ENCODE measurements around the gene SUGCT. TPM values are rescaled to one million over a fixed set of nuclear protein-coding genes. Genes with fewer than 3 reads are reported as not detected.

Gene SUGCT
- total and polyA plus RNA-seq, 2 of the 8 experiments (the other 6 are each of a cell fraction or from before 2014, with no cell fraction given): 2.8 to 5.4 TPM

DNA sequence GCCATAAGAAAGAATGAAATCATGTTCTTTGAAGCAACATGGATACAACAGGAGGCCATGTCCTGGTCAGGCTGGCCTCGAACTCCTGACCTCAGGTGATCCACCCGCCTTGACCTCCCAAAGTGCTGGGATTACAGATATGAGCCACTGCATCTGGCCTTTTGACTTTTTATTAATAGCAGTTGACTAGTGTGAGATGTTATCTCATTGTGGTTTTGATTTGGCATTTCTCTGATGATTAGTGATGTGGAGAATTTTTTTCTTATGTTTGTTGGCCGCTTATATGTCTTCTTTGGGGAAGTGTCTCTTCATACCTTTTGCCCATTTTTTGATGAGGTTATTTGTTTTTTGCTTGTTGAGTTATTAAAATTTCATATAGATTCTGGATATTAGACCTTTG, 400.9 kb downstream of the SUGCT start:
- Histone ChIP-seq H3K4me1 (replicated peaks in 1 of 4; ENCODE audit: control insufficient read depth in 3 of 4, insufficient read depth in 4 of 4, low read length in 3 of 4) (no peaks in the 10 kb centered on the region), H3K9ac (replicated peaks in 1 of 4; ENCODE audit: extremely low read depth in 1 of 4, low read depth in 3 of 4, low read length in 3 of 4) (no peak overlapping the region), H3K56ac (replicated peaks; ENCODE audit: insufficient read length, low read depth, low read length) (no peak overlapping the region), H3K9me3 (ENCODE audit: insufficient read depth in 2 of 2, low read depth in 1 of 2, low read length in 1 of 2) (no peaks in the 10 kb centered on the region), H3K18ac (ENCODE audit: extremely low read depth, low read length) (no peak overlapping the region), H2AFZ (ENCODE audit: low read length) (no peak overlapping the region), H2BK120ac (replicated peaks; ENCODE audit: low read depth, low read length) (no peak overlapping the region), H2AK5ac (ENCODE audit: low read depth, low read length) (no peak overlapping the region), H2BK5ac (ENCODE audit: low read depth, low read length) (no peak overlapping the region), H3K4me2 (ENCODE audit: insufficient read depth in 1 of 2, low read depth in 2 of 2, low read length in 2 of 2) (no peak overlapping the region), H4K20me1 (replicated peaks in 1 of 2; ENCODE audit: control insufficient read depth in 1 of 2, insufficient read depth in 2 of 2, low read length in 2 of 2) (no peaks in the 10 kb centered on the region), H4K5ac (ENCODE audit: insufficient read length, low read depth, low read length) (no peak overlapping the region), H2BK15ac (ENCODE audit: low read length) (no peak overlapping the region), H2BK12ac (ENCODE audit: low read depth, low read length) (no peak overlapping the region), H3K4me3 (ENCODE audit: extremely low read depth in 1 of 4, insufficient read depth in 2 of 4, low read depth in 3 of 4, low read length in 4 of 4) (no peak overlapping the region), H4K91ac (replicated peaks; ENCODE audit: insufficient read length, low read length) (no peak overlapping the region), H3K79me1 (ENCODE audit: low read depth, low read length) (no peaks in the 10 kb centered on the region), H4K8ac (ENCODE audit: extremely low read depth, insufficient read depth, low read length) (no peak overlapping the region), H3K27ac (ENCODE audit: low read depth, low read length) (no peak overlapping the region), H3K23me2 (ENCODE audit: low read depth, low read length) (no peaks in the 10 kb centered on the region; the same call in 1 of the 2 replicates), H3K23ac (ENCODE audit: insufficient read length) (no peak overlapping the region), H3K4ac (replicated peaks; ENCODE audit: insufficient read length, low read depth, low read length) (no peak overlapping the region), H3K27me3 (replicated peaks in 1 of 4; ENCODE audit: control insufficient read depth in 3 of 4, extremely low read depth in 1 of 4, insufficient read depth in 3 of 4, low read length in 3 of 4) (no peaks in the 10 kb centered on the region), H3K14ac (ENCODE audit: insufficient read length) (no peak overlapping the region), H2BK20ac (ENCODE audit: low read length) (no peak overlapping the region), H3K36me3 (ENCODE audit: control insufficient read depth in 2 of 4, insufficient read depth in 4 of 4, low read length in 3 of 4) (no peaks in the 10 kb centered on the region), H3K79me2 (ENCODE audit: control insufficient read depth in 1 of 2, insufficient read depth in 2 of 2, low read length in 2 of 2) (no peaks in the 10 kb centered on the region)
- ChIA-PET CTCF (ENCODE audit: partially characterized antibody) (no interaction called here), POLR2A (ENCODE audit: partially characterized antibody) (no interaction called here)
- no peak for TF ChIP-seq NANOG (IDR thresholded peaks at IDR 0.05; ENCODE audit: insufficient read depth, low read depth, low read length, poor library complexity, severe bottlenecking)
- TF ChIP-seq KDM1A (IDR thresholded peaks at IDR 0.05; ENCODE audit: borderline replicate concordance, low read length): no peak
- TF ChIP-seq HDAC2 (IDR thresholded peaks at IDR 0.05; ENCODE audit: borderline replicate concordance in 1 of 2, low read depth in 2 of 2, low read length in 2 of 2): no peak
- TF ChIP-seq, protein P1, sequence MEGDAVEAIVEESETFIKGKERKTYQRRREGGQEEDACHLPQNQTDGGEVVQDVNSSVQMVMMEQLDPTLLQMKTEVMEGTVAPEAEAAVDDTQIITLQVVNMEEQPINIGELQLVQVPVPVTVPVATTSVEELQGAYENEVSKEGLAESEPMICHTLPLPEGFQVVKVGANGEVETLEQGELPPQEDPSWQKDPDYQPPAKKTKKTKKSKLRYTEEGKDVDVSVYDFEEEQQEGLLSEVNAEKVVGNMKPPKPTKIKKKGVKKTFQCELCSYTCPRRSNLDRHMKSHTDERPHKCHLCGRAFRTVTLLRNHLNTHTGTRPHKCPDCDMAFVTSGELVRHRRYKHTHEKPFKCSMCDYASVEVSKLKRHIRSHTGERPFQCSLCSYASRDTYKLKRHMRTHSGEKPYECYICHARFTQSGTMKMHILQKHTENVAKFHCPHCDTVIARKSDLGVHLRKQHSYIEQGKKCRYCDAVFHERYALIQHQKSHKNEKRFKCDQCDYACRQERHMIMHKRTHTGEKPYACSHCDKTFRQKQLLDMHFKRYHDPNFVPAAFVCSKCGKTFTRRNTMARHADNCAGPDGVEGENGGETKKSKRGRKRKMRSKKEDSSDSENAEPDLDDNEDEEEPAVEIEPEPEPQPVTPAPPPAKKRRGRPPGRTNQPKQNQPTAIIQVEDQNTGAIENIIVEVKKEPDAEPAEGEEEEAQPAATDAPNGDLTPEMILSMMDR (IDR thresholded peaks at IDR 0.05; ENCODE audit: control extremely low read depth in 1 of 3, insufficient read depth in 1 of 3, low read depth in 1 of 3, low read length in 3 of 3): no peak
- no peak for TF ChIP-seq TEAD4 (IDR thresholded peaks at IDR 0.05; ENCODE audit: low read depth, low read length)
- TF ChIP-seq MAFK (IDR thresholded peaks at IDR 0.05; ENCODE audit: low read depth, low read length): no peak
- no peak for TF ChIP-seq TAF1 (IDR thresholded peaks at IDR 0.05; ENCODE audit: low read depth, low read length)
- no peak for TF ChIP-seq SIN3A (conservative IDR thresholded peaks at IDR 0.05 in 1 of 2, IDR thresholded peaks at IDR 0.05 in 1 of 2; ENCODE audit: low read depth in 1 of 2, low read length in 2 of 2)
- WGBS, 2 experiments (ENCODE audit: extremely low coverage in 1 of 2, insufficient coverage in 1 of 2, insufficient read length in 1 of 2, insufficient replicate concordance in 2 of 2, low coverage in 1 of 2, low lambda C conversion rate in 2 of 2, missing lambda C conversion rate in 1 of 2): 96% methylated on average over 3 of the region's 3 CpGs; no CpG with 5 or more reads in 1 of the 2 experiments
- FAIRE-seq (no peak), DNase-seq (ENCODE audit: low read depth in 1 of 2, low spot score in 2 of 2) (no peak)
